Natural killer cell (primary cell): ENCODE results near the gene NDUFB8. TPM values are rescaled to one million over a fixed set of nuclear protein-coding genes. Genes with fewer than 3 reads are reported as not detected.

Experiments
- ATAC-seq, 3 donors: fragments of 150-1000 bp in 2 of 3; fragments of 200-7000 bp in 1 of 3; cut with Tn5 transposase; 1 replicate in 1 of 3; 2 replicates in 2 of 3; pipeline ENCODE4 v1.10.0; 2021; ENCODE audit warnings: mild to moderate bottlenecking in 2 of 3, moderate library complexity in 2 of 3
- DNase-seq, 2 donors: peaks; one replicate each; pipeline versions ENCODE4 v3.0.0 to v3.0.0-alpha.2; 2013 to 2021; ENCODE audit warnings: mixed read lengths in 1 of 2
- H3K27ac ChIP-seq: one replicate; pipeline ENCODE4 v1.5.1; 2013; ENCODE audit warnings: mild to moderate bottlenecking, low read length
- H3K27me3 ChIP-seq: one replicate; pipeline ENCODE4 v1.6.1; 2013; ENCODE audit warnings: low read length; ENCODE audit not compliant: control insufficient read depth, insufficient read depth
- H3K36me3 ChIP-seq: one replicate; pipeline ENCODE4 v1.6.1; 2013; ENCODE audit warnings: low read length; ENCODE audit not compliant: control insufficient read depth, insufficient read depth
- H3K4me1 ChIP-seq: one replicate; pipeline ENCODE4 v1.6.1; 2013; ENCODE audit warnings: low read length; ENCODE audit not compliant: control insufficient read depth, insufficient read depth
- H3K4me3 ChIP-seq: one replicate; pipeline ENCODE4 v1.5.1; 2013; ENCODE audit warnings: low read length
- H3K9me3 ChIP-seq: one replicate; pipeline ENCODE4 v1.6.1; 2013; ENCODE audit warnings: low read length; ENCODE audit not compliant: control insufficient read depth, insufficient read depth
- H3K27ac Mint-ChIP-seq, 2 donors: one replicate each; pipeline ENCODE4 v1.8.0; 2022; ENCODE audit warnings: mild to moderate bottlenecking in 2 of 2, mixed read lengths in 2 of 2, moderate library complexity in 1 of 2
- H3K27me3 Mint-ChIP-seq, 2 donors: one replicate each; pipeline ENCODE4 v1.8.0; 2022; ENCODE audit warnings: low read depth in 2 of 2, mixed read lengths in 2 of 2
- H3K36me3 Mint-ChIP-seq: one replicate; pipeline ENCODE4 v1.8.0; 2022; ENCODE audit warnings: mixed read lengths
- H3K4me1 Mint-ChIP-seq, 2 donors: one replicate each; pipeline ENCODE4 v1.8.0; 2022; ENCODE audit warnings: mixed read lengths in 2 of 2
- H3K4me3 Mint-ChIP-seq: one replicate; pipeline ENCODE4 v1.8.0; 2022; ENCODE audit warnings: mild to moderate bottlenecking, moderate library complexity, mixed read lengths
- H3K9me3 Mint-ChIP-seq, 2 donors: one replicate each; pipeline ENCODE4 v1.8.0; 2022; ENCODE audit warnings: mixed read lengths in 2 of 2
- CTCF ChIP-seq: fragments of 200-600 bp; IDR thresholded peaks from one replicate; pipeline ENCODE4 v1.8.0; 2022; ENCODE audit warnings: antibody characterized with exemption
- WGBS: methylation state at CpG from one replicate; pipeline ENCODE4 v1.1.7; 2013; ENCODE audit warnings: missing lambda C conversion rate; ENCODE audit not compliant: insufficient coverage; 5-methylcytosine and 5-hydroxymethylcytosine counted together
- intact Hi-C: fragments of 100-400 bp; cut with micrococcal nuclease; formaldehyde crosslinking; loops from one replicate; pipeline ENCODE4 v1.14.2; 2022
- total RNA-seq, 4 donors: library from RNA; stranded (reverse); fragments of 120-200 nt in 1 of 4; gene quantifications; one replicate each; pipeline versions ENCODE4 v1.2.3 to v1.2.4, GENCODE V29; 2013 to 2022

The NDUFB8 gene
- total RNA-seq, 3 donors from 2014 or later (not counting 1 experiment from before 2014, with no cell fraction given) = 113 to 151 (median 137) TPM

GRCh38 chr10:100482834-100483185 lies 46.9 kb downstream of the NDUFB8 start:
- Histone ChIP-seq H3K9me3 (no peaks in the 10 kb centered on the region), H3K27me3 (peaks cover 3% of the 10 kb centered on the region), H3K36me3 (peaks cover 10% of the 10 kb centered on the region), H3K4me3 (no peak overlapping the region), H3K4me1 (peaks cover 18% of the 10 kb centered on the region), H3K27ac (no peak overlapping the region)
- ATAC-seq (no peak), DNase-seq (no peak)
- TF ChIP-seq CTCF = peak; percentile 59
- no peak overlapping the region for H3K27ac Mint-ChIP-seq
- H3K4me3 Mint-ChIP-seq = peak overlapping the region; percentile 86
- intact Hi-C loops = no loop called here
- no peaks in the 10 kb centered on the region for H3K9me3 Mint-ChIP-seq
- WGBS = 45% methylated on average over 5 of the region's 5 CpGs
- H3K27me3 Mint-ChIP-seq = peaks cover 23 to 48% of the 10 kb centered on the region in 2 donors
- H3K4me1 Mint-ChIP-seq = peaks cover 21% of the 10 kb centered on the region in 2 donors
- H3K36me3 Mint-ChIP-seq = no peaks in the 10 kb centered on the region

- Histone ChIP-seq H3K9me3 (no peaks in the 10 kb centered on the region), H3K27ac (no peak overlapping the region), H3K27me3 (peaks cover 3% of the 10 kb centered on the region), H3K36me3 (peaks cover 5% of the 10 kb centered on the region), H3K4me1 (peaks cover 18% of the 10 kb centered on the region), H3K4me3 (peak overlapping the region; percentile 35)
- WGBS = under 1% methylated on average over 59 of the region's 59 CpGs
- no peak overlapping the region for H3K27ac Mint-ChIP-seq
- no peaks in the 10 kb centered on the region for H3K9me3 Mint-ChIP-seq
- DNase-seq = peak; percentile 67 to 85
- peaks cover 21% of the 10 kb centered on the region in 2 donors for H3K4me1 Mint-ChIP-seq
- TF ChIP-seq CTCF = peak; percentile 97
- intact Hi-C loops = no loop called here
- peaks cover 23 to 48% of the 10 kb centered on the region in 2 donors for H3K27me3 Mint-ChIP-seq
- no peaks in the 10 kb centered on the region for H3K36me3 Mint-ChIP-seq
- ATAC-seq = peak; percentile 69 to 72 (median 69)
- H3K4me3 Mint-ChIP-seq = peak overlapping the region; percentile 86
These were observed 47.4 kb downstream of the NDUFB8 start for GRCh38 chr10:100482181-100482833.

GRCh38 chr10:100481462-100482081 lies 48.1 kb downstream of the NDUFB8 start:
- Histone ChIP-seq H3K9me3 (no peaks in the 10 kb centered on the region), H3K4me1 (peaks cover 18% of the 10 kb centered on the region), H3K27me3 (peaks cover 3% of the 10 kb centered on the region), H3K36me3 (no peaks in the 10 kb centered on the region), H3K27ac (no peak overlapping the region), H3K4me3 (peak overlapping the region; percentile 35)
- TF ChIP-seq CTCF = no peak
- Mint-ChIP-seq H3K27ac (no peak overlapping the region), H3K4me3 (peak overlapping the region; percentile 86), H3K27me3 (peaks cover 23 to 48% of the 10 kb centered on the region in 2 donors), H3K36me3 (no peaks in the 10 kb centered on the region), H3K9me3 (no peaks in the 10 kb centered on the region), H3K4me1 (peaks cover 21% of the 10 kb centered on the region in 2 donors)
- intact Hi-C loops = loop anchor here (1.0 kb wide), 1 partner anchor 27 kb away; no protein-coding TSS in a partner anchor
- WGBS = 3% methylated on average over 19 of the region's 19 CpGs
- peak; percentile 95 for ATAC-seq
- peak; percentile 95 for DNase-seq
